Duodenal mucosa (tissue), 2 donors: Measurements from ENCODE around the gene LDLRAD3.

ENCODE experiments used
- H3K27ac ChIP-seq: one replicate; pipeline ENCODE4 v1.7.0; 2013; ENCODE audit warnings: low read depth, low read length
- H3K27me3 ChIP-seq, 2 donors: one replicate each; pipeline ENCODE4 v1.7.0; 2013; ENCODE audit warnings: low read length in 2 of 2, control low read depth in 1 of 2; ENCODE audit not compliant: insufficient read depth in 2 of 2, control insufficient read depth in 1 of 2
- H3K36me3 ChIP-seq, 2 donors: one replicate each; pipeline ENCODE4 v1.7.0; 2013; ENCODE audit warnings: low read length in 2 of 2, control low read depth in 1 of 2; ENCODE audit not compliant: insufficient read depth in 2 of 2, control insufficient read depth in 1 of 2
- H3K4me1 ChIP-seq, 2 donors: one replicate each; pipeline ENCODE4 v1.7.0; 2013; ENCODE audit warnings: low read length in 2 of 2, control low read depth in 1 of 2; ENCODE audit not compliant: insufficient read depth in 2 of 2, control insufficient read depth in 1 of 2
- H3K4me3 ChIP-seq, 2 donors: one replicate each; pipeline ENCODE4 v1.7.0; 2013; ENCODE audit warnings: low read length in 2 of 2, low read depth in 1 of 2
- H3K9ac ChIP-seq, 2 donors: one replicate each; pipeline ENCODE4 v1.7.0; 2013; ENCODE audit warnings: low read length in 2 of 2, low read depth in 1 of 2
- H3K9me3 ChIP-seq, 2 donors: one replicate each; pipeline ENCODE4 v1.7.0; 2013; ENCODE audit warnings: low read length in 2 of 2, control low read depth in 1 of 2; ENCODE audit not compliant: control insufficient read depth in 1 of 2

The LDLRAD3 gene

GRCh38 chr11:36268337-36268985 lies 324.6 kb downstream of the LDLRAD3 start:
- Histone ChIP-seq H3K36me3 (peaks cover 9 to 24% of the 10 kb centered on the region in 2 donors), H3K9me3 (no peaks in the 10 kb centered on the region), H3K27me3 (no peaks in the 10 kb centered on the region), H3K9ac (no peak overlapping the region), H3K27ac (no peak overlapping the region), H3K4me3 (no peak overlapping the region), H3K4me1 (no peaks in the 10 kb centered on the region)

- Histone ChIP-seq H3K27ac (no peak overlapping the region), H3K9ac (no peak overlapping the region), H3K27me3 (no peaks in the 10 kb centered on the region), H3K9me3 (no peaks in the 10 kb centered on the region), H3K4me1 (no peaks in the 10 kb centered on the region), H3K4me3 (no peak overlapping the region), H3K36me3 (peaks cover 19 to 39% of the 10 kb centered on the region in 2 donors)
These were observed 326.8 kb downstream of the LDLRAD3 start for GRCh38 chr11:36270701-36271100.

GRCh38 chr11:36271794-36272407 lies 328.0 kb downstream of the LDLRAD3 start:
- Histone ChIP-seq H3K4me1 (no peaks in the 10 kb centered on the region), H3K27me3 (no peaks in the 10 kb centered on the region), H3K27ac (no peak overlapping the region), H3K4me3 (no peak overlapping the region), H3K36me3 (peaks cover 26 to 49% of the 10 kb centered on the region in 2 donors), H3K9ac (no peak overlapping the region), H3K9me3 (no peaks in the 10 kb centered on the region)

GRCh38 chr11:36273110-36273509 lies 329.2 kb downstream of the LDLRAD3 start:
- H3K4me3 ChIP-seq: no peak overlapping the region
- H3K36me3 ChIP-seq: peaks cover 26 to 54% of the 10 kb centered on the region in 2 donors
- no peak overlapping the region for H3K27ac ChIP-seq

GRCh38 chr11:36274414-36274813 lies 330.6 kb downstream of the LDLRAD3 start:
- Histone ChIP-seq H3K4me1 (no peaks in the 10 kb centered on the region), H3K9me3 (no peaks in the 10 kb centered on the region), H3K27me3 (no peaks in the 10 kb centered on the region), H3K4me3 (no peak overlapping the region), H3K36me3 (peaks cover 31 to 65% of the 10 kb centered on the region in 2 donors), H3K9ac (no peak overlapping the region), H3K27ac (no peak overlapping the region)

More at GRCh38 chr11:36273110-36273509, 329.2 kb downstream of the LDLRAD3 start:
- Histone ChIP-seq H3K9ac (no peak overlapping the region), H3K4me1 (no peaks in the 10 kb centered on the region), H3K9me3 (no peaks in the 10 kb centered on the region), H3K27me3 (no peaks in the 10 kb centered on the region)

GRCh38 chr11:36278531-36279282 lies 334.8 kb downstream of the LDLRAD3 start:
- Histone ChIP-seq H3K36me3 (peaks cover 22 to 43% of the 10 kb centered on the region in 2 donors), H3K4me3 (no peak overlapping the region), H3K27me3 (no peaks in the 10 kb centered on the region), H3K9me3 (no peaks in the 10 kb centered on the region), H3K9ac (no peak overlapping the region), H3K27ac (no peak overlapping the region), H3K4me1 (no peaks in the 10 kb centered on the region)

- Histone ChIP-seq H3K36me3 (peaks cover 12 to 31% of the 10 kb centered on the region in 2 donors), H3K4me3 (no peak overlapping the region), H3K4me1 (no peaks in the 10 kb centered on the region), H3K9ac (no peak overlapping the region), H3K9me3 (no peaks in the 10 kb centered on the region), H3K27me3 (no peaks in the 10 kb centered on the region), H3K27ac (no peak overlapping the region)
These were observed 336.7 kb downstream of the LDLRAD3 start for GRCh38 chr11:36280531-36280930.
